NCI-H748 treated with DMSO at 0.1 percent for 48 hours (cell line): ENCODE results near the gene RYR2.

Experiments
- DNase-seq: peaks from one replicate; lab custom pipeline; 2025; lab: John Stamatoyannopoulos, UW

Gene RYR2

GRCh38 chr1:237864338-237865244, 822.6 kb downstream of the RYR2 start:
- no peak for DNase-seq

GRCh38 chr1:237867380-237867888, 825.5 kb downstream of the RYR2 start:
- no peak for DNase-seq

- no peak for DNase-seq
These were observed 827.0 kb downstream of the RYR2 start for GRCh38 chr1:237868817-237869600.

GRCh38 chr1:237873487-237874211, 831.7 kb downstream of the RYR2 start:
- no peak for DNase-seq

GRCh38 chr1:237875291-237875690, 833.3 kb downstream of the RYR2 start:
- DNase-seq: no peak

- no peak for DNase-seq
These were observed 835.6 kb downstream of the RYR2 start for GRCh38 chr1:237877631-237878030.

- DNase-seq: no peak
These were observed 836.4 kb downstream of the RYR2 start for GRCh38 chr1:237878406-237878805.

- no peak for DNase-seq
These were observed 837.2 kb downstream of the RYR2 start for GRCh38 chr1:237879195-237879594.
